SK-N-SH (cell line): ENCODE measurements around the gene SCN8A. TPM values are rescaled to one million over a fixed set of nuclear protein-coding genes. Genes with fewer than 3 reads are reported as not detected.

Experiments
- CTCF ChIA-PET: fragments of 300-600, 350-600 bp; formaldehyde crosslinking; extraction: SDS; loops from one replicate; lab custom pipeline; 2021; lab: Yijun Ruan, JAX
- POLR2A ChIA-PET: fragments of 350-600 bp; sonication (Branson Sonifier 250); formaldehyde crosslinking; extraction: SDS; loops from one replicate; lab custom pipeline; 2020; ENCODE audit warnings: antibody characterized with exemption, inconsistent platforms; lab: Yijun Ruan, JAX
- DNase-seq: peaks from one replicate; pipeline ENCODE4 v3.0.0; 2012
- H2AFZ ChIP-seq: fragments of 200-600 bp; sonication (generic); 2 replicates; pipeline ENCODE4 v1.8.1; 2016; ENCODE audit warnings: antibody characterized with exemption, mild to moderate bottlenecking, low read depth
- H3F3A ChIP-seq: fragments of 200-600 bp; sonication (generic); replicated peaks from 2 replicates; pipeline ENCODE3; 2016; ENCODE audit warnings: antibody characterized with exemption, mild to moderate bottlenecking; ENCODE audit not compliant: insufficient read depth
- H3K27ac ChIP-seq, 2 experiments: fragments of 200-500 bp in 1 of 2; fragments of 200-600 bp in 1 of 2; sonication (Bioruptor generic) in 1 of 2; sonication (generic), shearing (Covaris generic) in 1 of 2; 2 replicates each; pipeline versions ENCODE4 v1.5.1 to v1.6.1; 2014 to 2016; ENCODE audit warnings: low read depth in 2 of 2, inconsistent platforms in 1 of 2, low read length in 1 of 2, mild to moderate bottlenecking in 1 of 2, mixed read lengths in 1 of 2
- H3K27me3 ChIP-seq: fragments of 200-600 bp; sonication (generic), shearing (Covaris generic); 2 replicates; pipeline ENCODE4 v1.6.1; 2016; ENCODE audit warnings: mixed run types; ENCODE audit not compliant: insufficient read depth
- H3K36me3 ChIP-seq, 2 experiments: fragments of 200-500 bp in 1 of 2; fragments of 200-600 bp in 1 of 2; sonication (Bioruptor generic) in 1 of 2; sonication (generic) in 1 of 2; replicated peaks in 1 of 2; 2 replicates each; pipeline versions ENCODE3 to v1.5.1; 2014 to 2016; ENCODE audit warnings: low read length in 1 of 2, mild to moderate bottlenecking in 1 of 2; ENCODE audit not compliant: insufficient read depth in 2 of 2, control insufficient read depth in 1 of 2
- H3K4me1 ChIP-seq, 2 experiments: fragments of 200-500 bp in 1 of 2; fragments of 200-600 bp in 1 of 2; sonication (Bioruptor generic) in 1 of 2; sonication (generic), shearing (Covaris generic) in 1 of 2; 2 replicates each; pipeline versions ENCODE4 v1.5.1 to v1.6.1; 2014 to 2016; ENCODE audit warnings: low read depth in 1 of 2, low read length in 1 of 2, mixed run types in 1 of 2; ENCODE audit not compliant: insufficient read depth in 2 of 2, control insufficient read depth in 1 of 2
- H3K4me2 ChIP-seq: fragments of 200-600 bp; sonication (generic), shearing (Covaris generic); 2 replicates; pipeline ENCODE4 v1.6.1; 2017; ENCODE audit warnings: mixed run types
- H3K4me3 ChIP-seq, 2 experiments: fragments of 200-500 bp in 1 of 2; fragments of 200-600 bp in 1 of 2; sonication (Bioruptor generic) in 1 of 2; sonication (generic), shearing (Covaris generic) in 1 of 2; 2 replicates each; pipeline versions ENCODE4 v1.5.1 to v1.8.1; 2014 to 2016; ENCODE audit warnings: low read depth in 2 of 2, inconsistent platforms in 1 of 2, low read length in 1 of 2, mild to moderate bottlenecking in 1 of 2, mixed read lengths in 1 of 2, moderate library complexity in 1 of 2
- H3K79me2 ChIP-seq: fragments of 200-600 bp; sonication (generic); 2 replicates; pipeline ENCODE4 v1.8.1; 2017; ENCODE audit warnings: mild to moderate bottlenecking; ENCODE audit not compliant: insufficient read depth
- H3K9ac ChIP-seq: fragments of 200-600 bp; sonication (generic); 2 replicates; pipeline ENCODE4 v1.6.1; 2017; ENCODE audit warnings: mixed run types
- H3K9me2 ChIP-seq: fragments of 200-600 bp; sonication (generic); 2 replicates; pipeline ENCODE4 v1.6.1; 2017; ENCODE audit warnings: mixed run types
- H3K9me3 ChIP-seq: fragments of 200-600 bp; sonication (generic); 2 replicates; pipeline ENCODE4 v1.6.1; 2017; ENCODE audit warnings: mixed run types, mild to moderate bottlenecking, moderate library complexity
- H4K20me1 ChIP-seq: fragments of 200-600 bp; sonication (generic); 2 replicates; pipeline ENCODE4 v1.6.1; 2017; ENCODE audit warnings: mild to moderate bottlenecking, mixed run types; ENCODE audit not compliant: insufficient read depth
- ELF1 ChIP-seq: IDR thresholded peaks from 2 replicates; pipeline ENCODE4 v1.4.0; 2012
- EZH2phosphoT487 ChIP-seq: fragments of 200-600 bp; sonication (generic); IDR thresholded peaks from 2 replicates; pipeline ENCODE4 v1.6.1; 2017; ENCODE audit warnings: low read depth, mixed run types, mild to moderate bottlenecking, antibody characterized with exemption, moderate library complexity, borderline replicate concordance
- FOXJ3 ChIP-seq: sonication (generic); formaldehyde crosslinking; IDR thresholded peaks from 2 replicates; pipeline ENCODE4 v1.5.1; 2020; ENCODE audit warnings: mild to moderate bottlenecking, missing genetic modification reagents
- GABPA ChIP-seq: IDR thresholded peaks from 2 replicates; pipeline ENCODE4 v1.4.0; 2012; ENCODE audit warnings: low read depth, mild to moderate bottlenecking
- GATA2 ChIP-seq: sonication (generic); formaldehyde crosslinking; IDR thresholded peaks from 2 replicates; pipeline ENCODE4 v1.5.0; 2020; ENCODE audit warnings: mild to moderate bottlenecking, missing genetic modification reagents
- IRF3 ChIP-seq: fragments of 150-350 bp; IDR thresholded peaks from 2 replicates; pipeline ENCODE4 v1.6.1; 2016; ENCODE audit warnings: mild to moderate bottlenecking, low read depth, low read length
- MAX ChIP-seq: IDR thresholded peaks from 2 replicates; pipeline ENCODE4 v1.4.0; 2012; ENCODE audit warnings: low read depth
- MEF2A ChIP-seq: IDR thresholded peaks from 2 replicates; pipeline ENCODE4 v1.4.0; 2012; ENCODE audit warnings: low read depth, borderline replicate concordance
- NRF1 ChIP-seq: IDR thresholded peaks from 2 replicates; pipeline ENCODE4 v1.6.1; 2012; ENCODE audit warnings: low read depth, mild to moderate bottlenecking, low read length
- PBX3 ChIP-seq: IDR thresholded peaks from 2 replicates; pipeline ENCODE4; 2012
- RCOR1 ChIP-seq: fragments of 150-350 bp; IDR thresholded peaks from 2 replicates; pipeline ENCODE4 v1.6.1; 2017; ENCODE audit warnings: antibody characterized with exemption, low read length
- REST ChIP-seq: IDR thresholded peaks from 2 replicates; pipeline ENCODE4 v1.6.1; 2012; ENCODE audit warnings: mild to moderate bottlenecking, low read depth, low read length, moderate library complexity
- SIN3A ChIP-seq: IDR thresholded peaks from 2 replicates; pipeline ENCODE4 v1.6.1; 2012; ENCODE audit warnings: low read depth, mild to moderate bottlenecking, low read length, moderate library complexity, borderline replicate concordance
- TAF1 ChIP-seq: IDR thresholded peaks from 2 replicates; pipeline ENCODE4 v1.6.1; 2012; ENCODE audit warnings: low read depth, mild to moderate bottlenecking, low read length, moderate library complexity, borderline replicate concordance
- TEAD4 ChIP-seq: IDR thresholded peaks from 2 replicates; pipeline ENCODE4 v1.4.0; 2012; ENCODE audit warnings: mild to moderate bottlenecking, borderline replicate concordance; ENCODE audit not compliant: insufficient read depth
- USF1 ChIP-seq: IDR thresholded peaks from 2 replicates; pipeline ENCODE4 v1.4.0; 2012; ENCODE audit warnings: low read depth, borderline replicate concordance
- YY1 ChIP-seq: IDR thresholded peaks from 2 replicates; pipeline ENCODE4 v1.4.0; 2012; ENCODE audit warnings: low read depth, mild to moderate bottlenecking
- WGBS: methylation state at CpG from one replicate; pipeline ENCODE4 v1.1.6; 2017; ENCODE audit warnings: low lambda C conversion rate; 5-methylcytosine and 5-hydroxymethylcytosine counted together
- polyA plus RNA-seq, 3 experiments: library from polyadenylated mRNA; depleted of rRNA; stranded (reverse); fragments of >200 nt; gene quantifications; 2 replicates each; pipeline ENCODE4 v1.2.3, GENCODE V29; 2012

The SCN8A gene
- polyA plus RNA-seq, 1 of the 3 experiments (the other 2 are of a cell fraction), result 7.1 TPM

- ChIA-PET CTCF (interaction anchor here (0.6 to 11.3 kb wide), 32 partner anchors 8 to 413 kb away, joined by 3 to 194 read pairs (median 4); partner anchors contain the start of genes ANKRD33 and SCN8A), POLR2A (interaction anchor here (0.8 to 1.4 kb wide), 4 partner anchors 17 to 229 kb away, joined by 3 to 5 read pairs (median 3); partner anchors contain the start of gene SCN8A)
- peak; percentile 54 for DNase-seq
- WGBS, result 29% methylated on average over 32 of the region's 32 CpGs
- H3F3A ChIP-seq, result peaks cover 23% of the 10 kb centered on the region
- no peaks in the 10 kb centered on the region for H3K9me2 ChIP-seq
- no peaks in the 10 kb centered on the region for H3K27me3 ChIP-seq
- no peaks in the 10 kb centered on the region for H3K36me3 ChIP-seq
- H3K79me2 ChIP-seq, result no peaks in the 10 kb centered on the region
- H3K4me3 ChIP-seq, result peak overlapping the region; percentile 50 to 60; a peak in 3 of 4 replicates
- no peaks in the 10 kb centered on the region for H3K9me3 ChIP-seq
- TF ChIP-seq TEAD4 (no peak), RCOR1 (no peak), USF1 (no peak), PBX3 (no peak), GATA2 (CRISPR knock-in tag) (no peak), GABPA (no peak), TAF1 (no peak), EZH2phosphoT487 (no peak), YY1 (no peak), FOXJ3 (CRISPR knock-in tag) (no peak), IRF3 (no peak), ELF1 (no peak), REST (no peak), SIN3A (no peak), NRF1 (no peak), MAX (no peak), MEF2A (no peak)
- H2AFZ ChIP-seq, result peak overlapping the region; percentile 81
- H3K4me1 ChIP-seq, result peaks cover 12 to 23% of the 10 kb centered on the region in 2 experiments; a peak in 3 of 4 replicates
- peak overlapping the region in 1 of 2 experiments; percentile 39; a peak in 2 of 4 replicates for H3K27ac ChIP-seq
- peak overlapping the region; percentile 41; the same call in 1 of the 2 replicates for H3K9ac ChIP-seq
- H3K4me2 ChIP-seq, result peak overlapping the region; percentile 77
- H4K20me1 ChIP-seq, result no peaks in the 10 kb centered on the region
Observed at GRCh38 chr12:51819736-51820525, 228.9 kb downstream of the SCN8A start.
